Hematopoietic multipotent progenitor cell treated with erythropoietin and hydrocortisone succinate and interleukin-3 and kit ligand, for 4 days (in vitro differentiated cells): ENCODE results near the gene ZER1.
A peak's percentile ranks its signal among the peaks of the same experiment; 100 is the strongest.
"Not testable (repeated sequence)": the region's sequence is repeated elsewhere in the genome, so short reads cannot be mapped to it uniquely, and the experiment has no call there.

Experiments
- DNase-seq: peaks from one replicate; pipeline ENCODE4 v3.0.0-alpha.2; 2015

ZER1 gene

GRCh38 chr9:128786681-128787601, 15.2 kb upstream of the ZER1 start, which contains the start of gene TBC1D13:
TBC1D13 (plus strand) TSS chr9:128787253; CDS start chr9:128787354, 101 bp downstream.
- DNase-seq: peak; percentile 95

- DNase-seq: no peak
Observed at GRCh38 chr9:128785427-128785826, 13.7 kb upstream of the ZER1 start.

- DNase-seq: no peak
Observed at GRCh38 chr9:128782669-128783068, 10.9 kb upstream of the ZER1 start.

GRCh38 chr9:128781187-128782070, 9.7 kb upstream of the ZER1 start:
- peak; percentile 37 for DNase-seq

- DNase-seq: not testable (repeated sequence)
Observed at GRCh38 chr9:128780093-128780492, 8.4 kb upstream of the ZER1 start.

GRCh38 chr9:128774804-128775203, 3.1 kb upstream of the ZER1 start:
- no peak for DNase-seq

- no peak for DNase-seq
Observed at GRCh38 chr9:128773049-128773448, 1.3 kb upstream of the ZER1 start.

GRCh38 chr9:128771094-128771721, 519 bp downstream of the ZER1 start:
- peak; percentile 25 for DNase-seq

- no peak for DNase-seq
Observed at GRCh38 chr9:128770286-128771030, 1.3 kb downstream of the ZER1 start.

- peak; percentile 41 for DNase-seq
Observed at GRCh38 chr9:128768606-128769005, 3.1 kb downstream of the ZER1 start.

GRCh38 chr9:128765499-128765898, 6.2 kb downstream of the ZER1 start:
- DNase-seq: no peak

GRCh38 chr9:128764361-128764760, 7.4 kb downstream of the ZER1 start:
- peak; percentile 57 for DNase-seq

- peak; percentile 40 for DNase-seq
Observed at GRCh38 chr9:128762671-128763449, 8.9 kb downstream of the ZER1 start.

- DNase-seq: peak; percentile 29
Observed at GRCh38 chr9:128757602-128758001, 14.1 kb downstream of the ZER1 start.

- DNase-seq: no peak
Observed at GRCh38 chr9:128753627-128754026, 18.1 kb downstream of the ZER1 start.

- no peak for DNase-seq
Observed at GRCh38 chr9:128750926-128751595, 20.7 kb downstream of the ZER1 start.

- DNase-seq: no peak
Observed at GRCh38 chr9:128747241-128747640, 24.5 kb downstream of the ZER1 start.

- no peak for DNase-seq
Observed at GRCh38 chr9:128743421-128743820, 28.3 kb downstream of the ZER1 start.

- no peak for DNase-seq
Observed at GRCh38 chr9:128742401-128742800, 29.3 kb downstream of the ZER1 start.

- DNase-seq: no peak
Observed at GRCh38 chr9:128735373-128735772, 36.4 kb downstream of the ZER1 start.

GRCh38 chr9:128733256-128733655, 38.5 kb downstream of the ZER1 start:
- peak; percentile 90 for DNase-seq
